Mammary epithelial cell (primary cell): ENCODE results near the gene NOLC1.

ENCODE experiments used
- CTCF ChIP-seq, 2 donors: IDR thresholded peaks in 1 of 2; conservative IDR thresholded peaks in 1 of 2; 2 replicates each; pipeline ENCODE4 v1.5.1; 2011 to 2012; ENCODE audit warnings: inconsistent platforms in 2 of 2, low read length in 2 of 2, mild to moderate bottlenecking in 2 of 2, control low read depth in 1 of 2, low read depth in 1 of 2; ENCODE audit not compliant: insufficient read depth in 1 of 2; ENCODE audit errors: extremely low read depth in 1 of 2
- EZH2 ChIP-seq: IDR thresholded peaks from 2 replicates; pipeline ENCODE4 v1.6.1; 2012; ENCODE audit warnings: low read length, inconsistent platforms, borderline replicate concordance

GRCh38 chr10:102175415-102175814 lies 23.2 kb downstream of the NOLC1 start:
- TF ChIP-seq CTCF (conservative IDR thresholded peaks at IDR 0.05 in 1 of 2, IDR thresholded peaks at IDR 0.05 in 1 of 2; ENCODE audit: extremely low read depth in 1 of 2, insufficient read depth in 1 of 2, low read depth in 1 of 2, low read length in 2 of 2) (no peak), EZH2 (no peak)
